Right lobe of liver (tissue), 4 donors: ENCODE results near the gene CGB5.
"Not testable (repeated sequence)": the region's sequence is repeated elsewhere in the genome, so short reads cannot be mapped to it uniquely, and the experiment has no call there.

Source experiments
- CTCF ChIP-seq, 4 donors: fragments of 200-600 bp in 3 of 4; fragments of 450-650 bp in 1 of 4; IDR thresholded peaks; one replicate each; pipeline versions ENCODE4 v1.5.1 to v1.8.0; 2016 to 2022; ENCODE audit warnings: antibody characterized with exemption in 4 of 4, mild to moderate bottlenecking in 2 of 4
- POLR2A ChIP-seq: fragments of 450-650 bp; IDR thresholded peaks from one replicate; pipeline ENCODE4 v1.6.1; 2017; ENCODE audit warnings: antibody characterized with exemption, mild to moderate bottlenecking
- donor health status: DM: no; HTN: no; CAD: no.
- donor health status: DM: no; HTN: no; CAD: no.
- donor health status: DM: no; HTN: yes; CAD: no.

GRCh38 chr19:49025599-49025998, 18.0 kb upstream of the CGB5 start:
- not testable (repeated sequence) for TF ChIP-seq CTCF (IDR thresholded peaks at IDR 0.05); POLR2A
